ENCODE measurements around the gene PATE1.

The PATE1 gene

GRCh38 chr11:125790825-125791224 is 44.7 kb downstream of the PATE1 start:
- TF ChIP-seq, protein P1, sequence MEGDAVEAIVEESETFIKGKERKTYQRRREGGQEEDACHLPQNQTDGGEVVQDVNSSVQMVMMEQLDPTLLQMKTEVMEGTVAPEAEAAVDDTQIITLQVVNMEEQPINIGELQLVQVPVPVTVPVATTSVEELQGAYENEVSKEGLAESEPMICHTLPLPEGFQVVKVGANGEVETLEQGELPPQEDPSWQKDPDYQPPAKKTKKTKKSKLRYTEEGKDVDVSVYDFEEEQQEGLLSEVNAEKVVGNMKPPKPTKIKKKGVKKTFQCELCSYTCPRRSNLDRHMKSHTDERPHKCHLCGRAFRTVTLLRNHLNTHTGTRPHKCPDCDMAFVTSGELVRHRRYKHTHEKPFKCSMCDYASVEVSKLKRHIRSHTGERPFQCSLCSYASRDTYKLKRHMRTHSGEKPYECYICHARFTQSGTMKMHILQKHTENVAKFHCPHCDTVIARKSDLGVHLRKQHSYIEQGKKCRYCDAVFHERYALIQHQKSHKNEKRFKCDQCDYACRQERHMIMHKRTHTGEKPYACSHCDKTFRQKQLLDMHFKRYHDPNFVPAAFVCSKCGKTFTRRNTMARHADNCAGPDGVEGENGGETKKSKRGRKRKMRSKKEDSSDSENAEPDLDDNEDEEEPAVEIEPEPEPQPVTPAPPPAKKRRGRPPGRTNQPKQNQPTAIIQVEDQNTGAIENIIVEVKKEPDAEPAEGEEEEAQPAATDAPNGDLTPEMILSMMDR (conservative IDR thresholded peaks at IDR 0.05): no peak
- no peak for TF ChIP-seq ZFX (IDR thresholded peaks at IDR 0.05)
- no peak overlapping the region for H3K27ac ChIP-seq

GRCh38 chr11:125797641-125798040 is 51.6 kb downstream of the PATE1 start:
- no peak overlapping the region for H3K27ac ChIP-seq
- TF ChIP-seq, protein P1 (conservative IDR thresholded peaks at IDR 0.05): no peak
- TF ChIP-seq ZFX (IDR thresholded peaks at IDR 0.05): no peak

Data from C4-2B (cell line).